ENCODE results near the gene KCNH2.

DNA sequence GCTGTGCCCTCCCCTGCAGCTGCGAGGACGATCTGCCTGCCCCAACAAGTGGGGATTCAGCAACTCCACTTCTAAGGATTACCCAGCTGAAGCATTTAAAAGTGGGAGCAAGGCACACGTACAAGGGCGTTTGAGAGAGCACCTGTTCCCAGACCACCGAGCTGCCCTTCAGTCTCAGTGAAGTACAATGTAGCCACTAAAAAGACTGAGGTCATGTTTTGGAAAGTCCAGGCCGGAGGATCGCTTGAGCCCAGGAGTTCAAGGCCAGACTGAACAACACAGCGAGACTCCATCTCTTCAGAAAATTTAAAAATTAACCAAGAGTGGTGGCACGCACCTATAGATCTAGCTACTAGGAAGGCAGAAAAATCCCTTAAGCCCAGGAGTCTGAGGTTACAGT, 27.4 kb upstream of the KCNH2 start:
- TF ChIP-seq POLR2AphosphoS5 (IDR thresholded peaks at IDR 0.05): no peak
- no peak for TF ChIP-seq CTCF (IDR thresholded peaks at IDR 0.05)
- TF ChIP-seq POLR2A (IDR thresholded peaks at IDR 0.05): no peak

Measured in stomach (tissue), 4 donors.